Activated CD4-positive, alpha-beta T cell treated with anti-CD3 and anti-CD28 coated beads, Interleukin-2, amount 10 ng/mL, durations not matched to agents 24 days and 14 days (primary cell): ENCODE results near the gene ENDOG. TPM values are rescaled to one million over a fixed set of nuclear protein-coding genes. Genes with fewer than 3 reads are reported as not detected.
"Not testable (repeated sequence)": the region's sequence is repeated elsewhere in the genome, so short reads cannot be mapped to it uniquely, and the experiment has no call there.

Experiments
- DNase-seq: peaks from one replicate; pipeline ENCODE4 v3.0.0; 2022
- H3K27ac Mint-ChIP-seq: one replicate; pipeline ENCODE4 v1.8.0; 2022; ENCODE audit warnings: mild to moderate bottlenecking, mixed read lengths
- H3K27me3 Mint-ChIP-seq: one replicate; pipeline ENCODE4 v1.8.0; 2022; ENCODE audit warnings: mixed read lengths
- H3K36me3 Mint-ChIP-seq: one replicate; pipeline ENCODE4 v1.8.0; 2022; ENCODE audit warnings: low read depth, mild to moderate bottlenecking, mixed read lengths
- H3K4me1 Mint-ChIP-seq: one replicate; pipeline ENCODE4 v1.8.0; 2021; ENCODE audit warnings: mixed read lengths
- H3K4me3 Mint-ChIP-seq: one replicate; pipeline ENCODE4 v1.8.0; 2022; ENCODE audit warnings: mild to moderate bottlenecking, moderate library complexity, mixed read lengths
- H3K9me3 Mint-ChIP-seq: one replicate; pipeline ENCODE4 v1.8.0; 2021; ENCODE audit warnings: mixed read lengths
- intact Hi-C: fragments of 100-400 bp; cut with micrococcal nuclease; formaldehyde crosslinking; loops from one replicate; pipeline ENCODE4 v1.15.1; 2023
- total RNA-seq: library from RNA; stranded (reverse); gene quantifications from 2 replicates; pipeline ENCODE4 v1.2.3, GENCODE V29; 2022

Gene ENDOG
- total RNA-seq, 1 donor from 2014 or later, result 23.3 TPM

DNA sequence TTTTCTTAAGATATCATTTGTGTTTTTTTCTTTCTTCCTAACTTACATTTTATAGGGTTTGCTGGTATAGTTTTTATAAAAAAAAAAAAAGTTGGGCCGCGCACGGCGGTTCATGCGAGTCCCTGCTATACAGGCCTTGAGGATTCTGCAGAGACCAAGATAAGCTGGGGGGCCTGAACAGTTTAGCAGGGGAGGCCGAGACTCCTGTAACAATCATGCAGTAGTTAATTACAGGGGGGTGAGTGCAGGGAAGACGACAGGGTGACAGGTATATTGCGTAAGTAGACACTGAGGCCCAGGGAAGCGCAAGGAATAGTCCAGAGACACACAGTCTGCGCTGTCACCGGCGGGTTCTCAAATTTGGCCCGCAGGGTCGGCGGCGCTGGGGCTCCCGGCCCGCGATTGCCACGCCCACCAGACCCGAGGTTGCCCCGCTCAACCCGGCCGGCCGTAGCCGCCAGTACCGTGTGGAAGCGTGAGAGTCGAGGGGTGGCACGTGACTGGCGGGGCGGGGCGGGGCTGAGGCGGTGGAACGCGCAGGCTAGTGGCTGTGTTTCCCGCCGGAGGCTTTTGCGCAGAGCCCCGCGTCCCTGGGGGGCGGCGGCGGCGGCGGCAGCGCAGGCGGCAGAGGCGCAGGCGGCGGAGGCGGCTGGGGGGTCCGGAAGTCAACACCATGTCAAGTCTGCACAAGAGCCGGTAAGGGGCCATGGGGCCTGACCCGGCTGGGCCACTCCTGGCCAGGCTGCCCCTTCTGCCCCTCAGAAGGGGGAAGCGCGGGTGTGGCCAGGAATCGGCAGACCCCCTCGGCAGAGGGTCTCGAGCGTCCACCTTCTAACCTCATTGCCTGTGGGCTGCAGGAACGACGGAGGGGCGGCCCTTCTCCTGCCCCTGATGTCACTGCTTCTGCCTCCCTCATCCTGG is 31.4 kb upstream of the ENDOG start, which contains the start of gene TBC1D13:
TSS of gene TBC1D13 (plus strand) at position 573 of the 921 bp plus-strand sequence. CDS start at position 674, 101 bp downstream.
- no peaks in the 10 kb centered on the region for H3K9me3 Mint-ChIP-seq
- no peaks in the 10 kb centered on the region for H3K27me3 Mint-ChIP-seq
- H3K36me3 Mint-ChIP-seq, result peaks cover 4% of the 10 kb centered on the region
- peak; percentile 97 for DNase-seq
- H3K27ac Mint-ChIP-seq, result peak within 1 kb of the TSS; percentile 91
- peaks cover 19% of the 10 kb centered on the region for H3K4me1 Mint-ChIP-seq
- intact Hi-C loops, result loop anchor here (1.0 to 2.0 kb wide), 3 partner anchors 16 to 95 kb away; partner anchors contain the start of genes LRRC8A, ZDHHC12 and ZER1
- H3K4me3 Mint-ChIP-seq, result peak within 1 kb of the TSS; percentile 95

DNA sequence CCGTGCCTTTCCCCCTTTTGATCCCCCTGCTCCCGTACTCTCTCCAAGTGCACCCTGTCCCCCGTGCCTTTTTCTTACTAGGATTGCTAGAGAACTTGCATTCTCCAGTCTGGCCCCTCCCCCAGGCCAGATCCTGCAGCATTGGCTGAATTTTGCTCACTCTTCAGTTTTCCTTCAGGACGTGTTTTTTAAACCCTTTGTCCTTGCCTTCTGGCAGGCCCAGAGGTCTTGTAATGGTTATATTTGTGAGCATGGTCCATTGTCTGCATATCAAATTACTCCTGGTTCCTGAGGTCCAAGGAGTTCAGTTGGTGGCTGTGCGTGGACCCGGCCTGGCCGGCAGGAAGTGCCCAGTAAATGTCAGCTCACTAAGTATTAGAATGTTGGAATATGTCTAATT is 30.6 kb upstream of the ENDOG start:
- intact Hi-C loops, result loop anchor here (1.0 to 2.0 kb wide), 3 partner anchors 16 to 95 kb away; partner anchors contain the start of genes LRRC8A, ZDHHC12 and ZER1
- Mint-ChIP-seq H3K36me3 (peaks cover 8% of the 10 kb centered on the region), H3K9me3 (no peaks in the 10 kb centered on the region), H3K27ac (peak overlapping the region; percentile 91), H3K4me3 (peak overlapping the region; percentile 95), H3K27me3 (no peaks in the 10 kb centered on the region), H3K4me1 (peaks cover 19% of the 10 kb centered on the region)
- DNase-seq, result peak; percentile 71

DNA sequence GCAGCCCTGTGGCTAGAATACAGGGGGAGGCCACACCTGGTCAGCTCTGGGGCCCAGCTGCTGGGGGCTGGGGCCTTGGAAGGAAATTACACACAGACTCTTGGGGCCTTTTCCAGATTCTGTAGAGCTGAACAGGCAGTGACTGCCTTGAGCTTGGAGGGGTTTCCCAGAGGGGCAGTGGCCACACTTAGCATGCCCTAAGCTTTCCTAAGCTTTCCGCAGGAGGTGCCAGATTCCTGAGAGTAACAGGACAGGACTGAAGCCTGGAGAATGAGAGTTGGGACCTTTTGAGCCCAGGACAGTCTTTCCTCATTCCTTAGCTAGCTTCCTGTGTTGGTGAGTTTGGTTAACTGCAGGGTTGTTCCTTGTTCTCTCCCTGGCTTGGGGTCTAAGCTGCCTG is 29.9 kb upstream of the ENDOG start:
- Mint-ChIP-seq H3K4me1 (peaks cover 18% of the 10 kb centered on the region), H3K9me3 (no peaks in the 10 kb centered on the region), H3K27me3 (no peaks in the 10 kb centered on the region), H3K4me3 (peak overlapping the region; percentile 95), H3K36me3 (peaks cover 15% of the 10 kb centered on the region), H3K27ac (no peak overlapping the region)
- no peak for DNase-seq
- intact Hi-C loops, result no loop called here

DNA sequence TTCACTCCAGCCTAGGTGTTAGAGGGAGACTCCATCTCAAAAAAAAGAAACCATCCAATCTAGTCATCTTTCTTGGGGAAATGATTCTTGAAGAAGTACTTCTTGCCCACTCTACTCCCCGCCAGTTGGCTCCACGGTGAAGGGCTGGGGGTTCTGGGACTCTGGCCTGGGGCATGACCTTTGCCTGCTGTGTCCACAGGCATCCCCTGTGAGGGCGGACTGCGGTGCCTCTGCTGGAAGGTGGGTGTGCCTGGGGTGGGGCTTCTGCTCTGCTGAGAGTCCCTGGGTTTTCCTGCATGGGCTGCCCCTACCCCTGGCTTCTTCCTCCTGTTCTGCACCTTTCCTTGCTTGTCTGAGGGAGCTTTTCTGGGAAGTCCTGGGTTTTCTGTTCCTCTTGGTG is 27.8 kb upstream of the ENDOG start:
- no peak overlapping the region for H3K4me3 Mint-ChIP-seq
- H3K4me1 Mint-ChIP-seq, result peaks cover 17% of the 10 kb centered on the region
- intact Hi-C loops, result no loop called here
- no peaks in the 10 kb centered on the region for H3K27me3 Mint-ChIP-seq
- H3K27ac Mint-ChIP-seq, result no peak overlapping the region
- peaks cover 17% of the 10 kb centered on the region for H3K36me3 Mint-ChIP-seq
- no peak for DNase-seq
- no peaks in the 10 kb centered on the region for H3K9me3 Mint-ChIP-seq

DNA sequence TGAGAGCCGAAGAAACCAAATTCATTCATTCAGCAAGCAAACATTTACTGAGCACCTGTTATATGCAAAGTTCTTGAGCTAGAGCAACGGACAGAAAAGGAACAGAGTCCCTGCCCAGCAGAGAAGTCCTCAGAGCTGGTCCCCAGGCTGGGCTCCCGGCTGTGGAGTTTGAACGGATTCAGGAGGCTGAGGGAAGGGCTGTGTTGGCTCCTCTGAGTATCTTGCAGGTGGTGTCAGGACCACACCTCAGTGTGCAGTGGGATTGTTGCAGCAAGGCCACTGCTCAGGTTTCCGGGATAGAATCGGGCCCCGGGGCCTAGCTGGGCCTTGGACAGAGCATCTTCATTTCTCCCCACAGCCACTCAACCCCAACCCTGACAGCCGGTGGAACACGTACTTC is 26.2 kb upstream of the ENDOG start:
- H3K4me3 Mint-ChIP-seq, result no peak overlapping the region
- intact Hi-C loops, result no loop called here

DNA sequence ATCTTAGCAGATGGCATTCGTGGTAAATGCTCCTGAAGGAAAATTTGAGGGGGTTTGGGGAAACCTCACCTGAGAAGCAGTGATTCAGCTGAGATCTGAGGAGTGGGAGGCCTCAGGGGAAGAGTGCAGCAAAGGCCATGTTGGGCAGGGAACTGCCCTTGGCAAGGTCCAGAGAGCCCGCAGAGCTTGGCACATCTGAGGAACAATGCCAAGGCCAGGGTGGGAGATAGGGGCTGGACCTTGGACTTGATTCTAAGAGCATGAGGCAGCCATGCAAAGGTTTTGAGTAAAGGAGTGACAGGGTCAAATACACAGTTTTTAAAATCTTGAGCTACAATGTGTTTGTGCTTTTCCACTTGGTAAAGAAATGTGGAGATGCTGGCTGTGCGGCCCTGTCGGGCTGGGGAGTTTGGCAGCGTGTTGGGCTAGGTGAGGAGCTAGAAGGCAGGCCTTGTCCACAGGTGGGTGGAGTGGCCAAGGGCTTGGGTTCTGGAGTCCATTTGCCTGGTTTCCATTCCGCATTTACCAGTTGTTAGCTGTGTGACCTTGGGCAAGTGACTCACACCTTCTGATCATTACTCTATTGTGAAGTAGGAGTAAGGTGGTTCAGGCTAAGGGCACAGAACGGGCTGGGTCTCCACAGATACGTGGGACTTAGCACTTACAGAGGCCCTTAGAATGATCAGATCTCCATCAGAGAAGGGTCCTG is 25.2 kb upstream of the ENDOG start:
- no peak for DNase-seq
- H3K4me1 Mint-ChIP-seq, result peaks cover 9% of the 10 kb centered on the region
- H3K9me3 Mint-ChIP-seq, result no peaks in the 10 kb centered on the region
- intact Hi-C loops, result no loop called here
- H3K4me3 Mint-ChIP-seq, result no peak overlapping the region
- H3K27me3 Mint-ChIP-seq, result no peaks in the 10 kb centered on the region
- H3K36me3 Mint-ChIP-seq, result peaks cover 23% of the 10 kb centered on the region
- H3K27ac Mint-ChIP-seq, result no peak overlapping the region

More for the DNA sequence above, 26.2 kb upstream of the ENDOG start:
- no peak for DNase-seq
- H3K36me3 Mint-ChIP-seq, result peaks cover 19% of the 10 kb centered on the region
- no peaks in the 10 kb centered on the region for H3K9me3 Mint-ChIP-seq
- H3K4me1 Mint-ChIP-seq, result peaks cover 15% of the 10 kb centered on the region
- no peak overlapping the region for H3K27ac Mint-ChIP-seq
- no peaks in the 10 kb centered on the region for H3K27me3 Mint-ChIP-seq

DNA sequence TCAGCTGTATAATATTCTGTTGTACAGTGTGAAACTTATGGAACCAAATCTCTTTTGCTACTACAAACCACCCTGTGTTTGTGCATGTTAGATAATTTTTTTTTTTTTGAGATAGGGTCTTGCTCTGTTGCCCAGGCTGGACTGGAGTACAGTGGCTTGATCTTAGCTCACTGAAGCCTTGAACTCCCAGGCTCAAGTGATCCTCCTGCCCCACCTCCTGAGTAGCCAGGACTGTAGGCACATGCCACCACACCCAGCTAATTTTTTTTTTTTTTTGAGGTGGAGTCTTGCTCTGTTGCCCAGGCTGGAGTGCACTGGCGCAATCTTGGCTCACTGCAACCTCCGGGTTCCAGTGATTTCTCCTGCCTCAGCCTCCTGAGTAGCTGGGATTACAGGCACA is 23.3 kb upstream of the ENDOG start:
- intact Hi-C loops, DNase-seq, H3K9me3 Mint-ChIP-seq, H3K4me1 Mint-ChIP-seq, H3K4me3 Mint-ChIP-seq, H3K27me3 Mint-ChIP-seq: not testable (repeated sequence)
- Mint-ChIP-seq H3K27ac (peak overlapping the region; percentile 25), H3K36me3 (peaks cover 22% of the 10 kb centered on the region)

DNA sequence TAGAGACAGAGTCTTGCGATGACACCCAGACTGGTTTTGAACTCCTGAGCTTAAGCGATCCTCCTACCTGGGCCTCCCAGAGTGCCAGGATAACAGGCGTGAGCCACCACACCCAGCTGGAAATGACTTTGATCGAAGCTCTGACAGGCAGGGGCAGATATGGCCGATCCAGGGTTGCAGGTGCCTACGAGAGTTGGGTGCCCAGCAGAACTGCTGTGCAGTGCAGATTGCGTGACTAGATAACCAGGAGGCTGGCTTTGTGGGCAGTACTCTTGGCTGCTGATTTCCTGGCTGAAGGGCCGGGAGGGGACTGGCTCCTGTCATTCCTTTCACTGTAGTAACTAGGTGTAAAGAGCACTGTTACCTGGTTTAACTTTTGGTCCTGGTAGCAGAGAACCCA is 19.4 kb upstream of the ENDOG start:
- H3K9me3 Mint-ChIP-seq, result no peaks in the 10 kb centered on the region
- H3K27ac Mint-ChIP-seq, result no peak overlapping the region
- no peak overlapping the region for H3K4me3 Mint-ChIP-seq
- H3K36me3 Mint-ChIP-seq, result peaks cover 28% of the 10 kb centered on the region
- no peaks in the 10 kb centered on the region for H3K27me3 Mint-ChIP-seq
- peak; percentile 51 for DNase-seq
- H3K4me1 Mint-ChIP-seq, result no peaks in the 10 kb centered on the region
- intact Hi-C loops, result no loop called here

DNA sequence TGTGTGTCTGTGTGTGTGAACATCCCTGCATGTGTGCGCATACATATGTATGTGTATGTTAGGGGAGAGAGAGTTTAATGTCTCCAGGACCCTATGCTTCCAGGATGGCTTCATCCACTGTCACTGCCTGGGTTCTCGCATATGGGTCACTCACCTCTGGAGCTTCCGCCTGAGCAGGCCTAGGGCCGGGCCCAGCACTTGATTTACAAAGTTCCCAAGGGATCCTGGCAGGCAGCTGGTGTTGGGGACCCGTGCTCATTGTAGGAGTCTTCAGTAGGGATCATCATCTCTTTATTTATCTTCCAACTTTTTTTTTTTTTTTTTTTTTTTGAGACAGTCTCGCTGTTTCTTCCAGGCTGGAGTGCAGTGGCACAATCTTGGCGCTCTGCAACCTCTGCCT is 18.2 kb upstream of the ENDOG start:
- no peak overlapping the region for H3K4me3 Mint-ChIP-seq
- H3K9me3 Mint-ChIP-seq, result no peaks in the 10 kb centered on the region
- H3K36me3 Mint-ChIP-seq, result peaks cover 29% of the 10 kb centered on the region
- no peak overlapping the region for H3K27ac Mint-ChIP-seq
- H3K27me3 Mint-ChIP-seq, result no peaks in the 10 kb centered on the region
- H3K4me1 Mint-ChIP-seq, result no peaks in the 10 kb centered on the region
- DNase-seq, result no peak
- intact Hi-C loops, result no loop called here

DNA sequence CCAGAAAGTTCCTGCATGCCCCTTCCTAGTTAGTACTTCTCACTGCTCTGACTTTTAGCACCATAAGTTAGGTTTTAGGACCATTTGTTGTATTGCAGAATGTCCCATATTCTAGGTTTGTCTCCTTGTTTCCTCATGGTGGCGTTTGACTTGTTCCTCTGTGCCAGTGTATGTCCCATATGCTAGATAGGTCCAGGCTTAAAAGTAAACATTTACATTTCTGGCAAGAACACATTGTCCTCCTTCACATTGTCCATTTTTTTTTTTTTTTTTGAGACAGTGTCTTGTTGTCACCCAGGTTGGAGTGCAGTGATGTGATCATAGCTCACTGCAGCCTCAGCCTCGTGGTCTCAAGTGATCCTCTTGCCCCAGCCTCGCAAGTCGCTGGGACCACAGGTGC is 15.8 kb upstream of the ENDOG start:
- intact Hi-C loops, result no loop called here
- Mint-ChIP-seq H3K4me1 (no peaks in the 10 kb centered on the region), H3K27ac (no peak overlapping the region), H3K9me3 (no peaks in the 10 kb centered on the region), H3K4me3 (no peak overlapping the region), H3K36me3 (peaks cover 32% of the 10 kb centered on the region), H3K27me3 (no peaks in the 10 kb centered on the region)
- DNase-seq, result no peak

DNA sequence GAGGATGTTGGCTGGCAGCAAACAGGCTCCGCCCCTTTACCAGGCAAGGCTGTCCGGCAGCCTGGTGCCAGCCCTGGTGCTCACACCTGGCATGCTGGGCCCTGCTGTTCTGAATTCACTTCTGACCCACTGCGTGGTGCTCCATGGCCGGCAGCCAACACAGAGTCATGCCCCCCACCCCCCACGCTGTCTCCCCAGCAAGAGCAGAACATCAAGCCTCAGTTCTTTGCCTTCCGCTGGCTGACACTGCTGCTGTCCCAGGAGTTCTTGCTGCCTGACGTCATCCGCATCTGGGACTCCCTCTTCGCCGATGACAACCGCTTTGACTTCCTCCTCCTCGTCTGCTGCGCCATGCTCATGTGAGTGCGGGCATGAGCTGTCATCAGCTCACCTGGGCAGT is 12.6 kb upstream of the ENDOG start:
- H3K9me3 Mint-ChIP-seq, result no peaks in the 10 kb centered on the region
- no peak overlapping the region for H3K27ac Mint-ChIP-seq
- intact Hi-C loops, result no loop called here
- H3K4me3 Mint-ChIP-seq, result no peak overlapping the region
- no peak for DNase-seq
- H3K36me3 Mint-ChIP-seq, result peaks cover 31% of the 10 kb centered on the region
- H3K27me3 Mint-ChIP-seq, result no peaks in the 10 kb centered on the region
- H3K4me1 Mint-ChIP-seq, result no peaks in the 10 kb centered on the region

DNA sequence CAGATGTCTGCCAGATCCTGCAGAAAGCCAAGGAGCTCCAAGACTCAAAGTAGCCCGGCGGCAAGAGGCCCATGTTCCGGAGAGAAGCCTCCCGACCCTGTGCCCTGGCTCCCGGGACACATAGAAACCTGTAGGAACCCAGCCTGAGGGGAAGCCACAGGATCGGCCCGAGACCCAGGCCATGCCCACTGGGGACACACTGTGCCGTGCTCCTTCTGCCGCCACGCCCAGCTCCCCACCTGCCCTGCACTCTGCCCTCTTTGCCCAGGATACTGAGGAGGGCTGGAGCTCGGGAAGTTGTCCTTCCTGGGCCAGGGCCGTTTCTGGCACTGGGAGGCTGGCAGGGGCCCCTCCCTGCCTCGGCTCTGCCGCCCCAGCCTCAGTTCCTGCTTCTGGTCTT is 10.5 kb upstream of the ENDOG start:
- no peaks in the 10 kb centered on the region for H3K4me1 Mint-ChIP-seq
- H3K9me3 Mint-ChIP-seq, result no peaks in the 10 kb centered on the region
- peaks cover 25% of the 10 kb centered on the region for H3K36me3 Mint-ChIP-seq
- no peaks in the 10 kb centered on the region for H3K27me3 Mint-ChIP-seq
- no peak for DNase-seq
- no peak overlapping the region for H3K4me3 Mint-ChIP-seq
- H3K27ac Mint-ChIP-seq, result no peak overlapping the region
- intact Hi-C loops, result no loop called here

DNA sequence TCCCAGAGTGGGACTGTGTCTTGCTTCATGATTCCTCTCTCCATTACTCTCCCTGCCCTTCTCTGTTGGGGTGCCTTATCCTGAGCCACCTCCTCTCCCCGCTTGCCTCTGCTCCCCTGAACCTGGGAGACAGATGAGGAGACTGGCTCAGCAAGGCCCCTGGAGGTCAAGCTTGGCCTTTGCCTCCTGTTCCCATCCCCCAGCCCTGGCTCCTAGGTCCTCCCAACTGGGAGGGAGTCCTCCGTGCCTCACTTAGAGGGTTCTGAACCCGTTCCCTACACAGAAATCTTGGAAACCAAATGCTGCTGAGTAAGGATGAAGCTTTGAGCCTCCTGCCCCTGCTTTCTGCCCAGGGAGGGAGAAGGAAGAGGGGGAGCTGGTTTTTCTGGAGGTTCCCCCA is 9.8 kb upstream of the ENDOG start:
- Mint-ChIP-seq H3K4me3 (no peak overlapping the region), H3K27me3 (no peaks in the 10 kb centered on the region), H3K9me3 (no peaks in the 10 kb centered on the region), H3K36me3 (peaks cover 18% of the 10 kb centered on the region), H3K27ac (no peak overlapping the region), H3K4me1 (no peaks in the 10 kb centered on the region)
- no peak for DNase-seq
- intact Hi-C loops, result no loop called here

DNA sequence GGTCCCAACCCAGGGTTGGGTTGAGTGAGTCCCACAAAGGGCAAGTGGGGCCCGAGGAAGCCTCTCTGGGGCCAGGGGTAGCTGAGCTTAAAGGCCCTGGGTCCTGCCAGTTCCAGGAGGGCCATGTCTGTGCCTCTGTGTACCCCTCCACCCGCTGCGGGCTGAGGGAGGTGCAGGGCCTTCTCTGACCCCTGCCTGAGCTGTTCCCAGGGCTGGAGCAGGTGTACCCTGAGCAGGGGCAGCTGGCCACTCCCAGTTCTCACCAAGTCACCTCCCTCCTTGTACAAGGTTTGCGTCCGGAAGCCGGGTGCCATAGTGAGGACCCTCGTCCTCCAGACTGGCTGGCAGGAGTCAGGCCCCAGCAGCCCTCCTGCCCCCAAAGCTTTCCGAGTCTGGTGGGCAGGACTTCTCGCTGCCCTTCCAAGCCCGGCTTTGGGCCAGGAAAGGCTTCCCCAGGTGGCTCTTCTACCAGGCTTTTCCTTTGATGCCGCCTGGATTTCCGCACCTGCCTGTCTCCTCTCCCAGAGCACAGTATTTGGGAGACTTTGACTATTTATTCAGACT is 9.2 kb upstream of the ENDOG start:
- Mint-ChIP-seq H3K9me3 (no peaks in the 10 kb centered on the region), H3K27me3 (no peaks in the 10 kb centered on the region), H3K4me1 (no peaks in the 10 kb centered on the region), H3K36me3 (peaks cover 13% of the 10 kb centered on the region), H3K4me3 (no peak overlapping the region), H3K27ac (no peak overlapping the region)
- intact Hi-C loops, result no loop called here
- no peak for DNase-seq
